Smooth muscle cell (in vitro differentiated cells): ENCODE measurements around the gene DENND1A. TPM values are rescaled to one million over a fixed set of nuclear protein-coding genes. Genes with fewer than 3 reads are reported as not detected.

Source experiments
- DNase-seq: peaks from one replicate; lab custom pipeline; 2025; ENCODE audit not compliant: unreplicated experiment; lab: John Stamatoyannopoulos, UW
- H2AFZ ChIP-seq: fragments of 200-600 bp; sonication (generic); 2 replicates; pipeline ENCODE4 v1.6.0; 2016; ENCODE audit warnings: antibody characterized with exemption, low read depth, mild to moderate bottlenecking
- H3F3A ChIP-seq: fragments of 200-600 bp; sonication (generic); 2 replicates; pipeline ENCODE4 v1.6.0; 2017; ENCODE audit warnings: antibody characterized with exemption, low read depth
- H3K27ac ChIP-seq: fragments of 200-600 bp; sonication (generic); 2 replicates; pipeline ENCODE4 v1.5.1; 2016; ENCODE audit warnings: low read depth, mild to moderate bottlenecking
- H3K27me3 ChIP-seq: fragments of 200-600 bp; sonication (generic); 2 replicates; pipeline ENCODE4 v1.6.1; 2016; ENCODE audit warnings: low read depth, mild to moderate bottlenecking
- H3K36me3 ChIP-seq: fragments of 200-600 bp; sonication (generic); 2 replicates; pipeline ENCODE4 v1.5.1; 2016; ENCODE audit warnings: low read depth
- H3K4me1 ChIP-seq: fragments of 200-600 bp; sonication (generic); 2 replicates; pipeline ENCODE4 v1.5.1; 2016; ENCODE audit warnings: low read depth
- H3K4me2 ChIP-seq: fragments of 200-600 bp; sonication (generic); 2 replicates; pipeline ENCODE4 v1.6.0; 2016; ENCODE audit warnings: mild to moderate bottlenecking
- H3K4me3 ChIP-seq: fragments of 200-600 bp; sonication (generic); 2 replicates; pipeline ENCODE4 v1.5.1; 2016; ENCODE audit warnings: mild to moderate bottlenecking
- H3K79me2 ChIP-seq: fragments of 200-600 bp; sonication (generic); 2 replicates; pipeline ENCODE4 v1.6.0; 2016; ENCODE audit warnings: low read depth, mild to moderate bottlenecking
- H3K9ac ChIP-seq: fragments of 200-600 bp; sonication (generic); 2 replicates; pipeline ENCODE4 v1.6.0; 2016; ENCODE audit warnings: low read depth
- H3K9me3 ChIP-seq: fragments of 200-600 bp; sonication (generic); replicated peaks from 2 replicates; pipeline ENCODE4 v1.5.1; 2016; ENCODE audit warnings: low read depth
- H4K20me1 ChIP-seq: fragments of 200-600 bp; sonication (generic); 2 replicates; pipeline ENCODE4 v1.6.0; 2016; ENCODE audit warnings: low read depth
- CTCF ChIP-seq: fragments of 200-600 bp; sonication (generic); IDR thresholded peaks from 2 replicates; pipeline ENCODE4 v1.5.1; 2017; ENCODE audit warnings: borderline replicate concordance, mild to moderate bottlenecking, antibody characterized with exemption; ENCODE audit not compliant: insufficient read depth, poor library complexity, severe bottlenecking
- WGBS: methylation state at CpG from one replicate; pipeline ENCODE4 v1.1.7; 2016; ENCODE audit warnings: low lambda C conversion rate; 5-methylcytosine and 5-hydroxymethylcytosine counted together
- polyA plus RNA-seq: library from polyadenylated mRNA; unstranded; fragments of >200 nt; fragmentation: Nextera tagmentation; extraction: Ambion mirVana; gene quantifications from 2 replicates; pipeline ENCODE4 v1.2.1, GENCODE V29; 2016
- total RNA-seq: library from RNA; depleted of rRNA; stranded (reverse); fragments of >200 nt; gene quantifications from 2 replicates; pipeline ENCODE4 v1.2.3, GENCODE V29; 2014

The DENND1A gene
- total and polyA plus RNA-seq, 2 experiments from 2014 or later, result 8.1 to 20.2 TPM

- WGBS, result 88% methylated on average over 7 of the region's 7 CpGs
- Histone ChIP-seq H3K36me3 (peaks cover 2% of the 10 kb centered on the region), H3K27me3 (no peaks in the 10 kb centered on the region), H2AFZ (no peak overlapping the region), H3K4me3 (no peak overlapping the region), H3K79me2 (no peaks in the 10 kb centered on the region), H3K9ac (no peak overlapping the region), H4K20me1 (no peaks in the 10 kb centered on the region), H3K27ac (no peak overlapping the region), H3K4me2 (no peak overlapping the region), H3F3A (no peaks in the 10 kb centered on the region), H3K4me1 (peaks cover 14% of the 10 kb centered on the region), H3K9me3 (no peaks in the 10 kb centered on the region)
- no peak for DNase-seq
- TF ChIP-seq CTCF, result no peak
Observed at GRCh38 chr9:123657099-123657498, 272.8 kb downstream of the DENND1A start.

- WGBS, result 79% methylated on average over 1 of the region's 1 CpG
- DNase-seq, result no peak
- no peaks in the 10 kb centered on the region for H3K9me3 ChIP-seq
- H4K20me1 ChIP-seq, result no peaks in the 10 kb centered on the region
- H3K27me3 ChIP-seq, result no peaks in the 10 kb centered on the region
- TF ChIP-seq CTCF, result no peak
- no peaks in the 10 kb centered on the region for H3F3A ChIP-seq
- H3K27ac ChIP-seq, result no peak overlapping the region
- no peak overlapping the region for H3K4me3 ChIP-seq
- H3K36me3 ChIP-seq, result no peaks in the 10 kb centered on the region
- H2AFZ ChIP-seq, result no peak overlapping the region
- no peak overlapping the region for H3K4me2 ChIP-seq
- H3K9ac ChIP-seq, result no peak overlapping the region
- H3K79me2 ChIP-seq, result no peaks in the 10 kb centered on the region
- peaks cover 14% of the 10 kb centered on the region for H3K4me1 ChIP-seq
Observed at GRCh38 chr9:123656565-123656964, 273.4 kb downstream of the DENND1A start.

GRCh38 chr9:123655681-123656423 is 274.1 kb downstream of the DENND1A start:
- no peak overlapping the region for H3K27ac ChIP-seq
- H3F3A ChIP-seq, result no peaks in the 10 kb centered on the region
- H3K4me3 ChIP-seq, result no peak overlapping the region
- TF ChIP-seq CTCF, result no peak
- no peak overlapping the region for H3K4me2 ChIP-seq
- no peaks in the 10 kb centered on the region for H3K36me3 ChIP-seq
- H3K9ac ChIP-seq, result no peak overlapping the region
- no peaks in the 10 kb centered on the region for H4K20me1 ChIP-seq
- H3K79me2 ChIP-seq, result no peaks in the 10 kb centered on the region
- H3K4me1 ChIP-seq, result peaks cover 12% of the 10 kb centered on the region
- no peak overlapping the region for H2AFZ ChIP-seq
- no peak for DNase-seq
- no peaks in the 10 kb centered on the region for H3K27me3 ChIP-seq
- WGBS, result 43% methylated on average over 9 of the region's 9 CpGs
- H3K9me3 ChIP-seq, result no peaks in the 10 kb centered on the region
